ENCODE results near the gene CENPP.
A peak's percentile ranks its signal among the peaks of the same experiment; 100 is the strongest.

The CENPP gene

DNA sequence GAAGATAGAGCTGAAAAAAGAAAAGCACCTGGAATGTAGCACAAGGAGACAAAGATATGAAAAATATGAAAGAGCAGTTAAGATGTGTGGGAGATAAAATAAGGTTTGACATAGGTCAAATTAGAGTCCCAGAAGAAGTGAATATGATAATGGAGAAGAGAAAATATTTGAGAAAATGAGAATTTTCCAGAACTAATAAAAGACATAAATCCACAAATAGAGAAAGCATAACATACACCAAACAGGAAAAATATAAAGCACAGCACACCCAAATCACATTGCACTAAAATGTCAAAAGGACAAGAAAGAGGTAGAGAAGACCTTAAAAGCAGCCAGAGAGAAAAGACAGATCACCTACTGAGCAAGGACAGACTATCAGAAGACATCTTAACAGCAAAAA lies 300.7 kb downstream of the CENPP start:
- TF ChIP-seq, protein P1, sequence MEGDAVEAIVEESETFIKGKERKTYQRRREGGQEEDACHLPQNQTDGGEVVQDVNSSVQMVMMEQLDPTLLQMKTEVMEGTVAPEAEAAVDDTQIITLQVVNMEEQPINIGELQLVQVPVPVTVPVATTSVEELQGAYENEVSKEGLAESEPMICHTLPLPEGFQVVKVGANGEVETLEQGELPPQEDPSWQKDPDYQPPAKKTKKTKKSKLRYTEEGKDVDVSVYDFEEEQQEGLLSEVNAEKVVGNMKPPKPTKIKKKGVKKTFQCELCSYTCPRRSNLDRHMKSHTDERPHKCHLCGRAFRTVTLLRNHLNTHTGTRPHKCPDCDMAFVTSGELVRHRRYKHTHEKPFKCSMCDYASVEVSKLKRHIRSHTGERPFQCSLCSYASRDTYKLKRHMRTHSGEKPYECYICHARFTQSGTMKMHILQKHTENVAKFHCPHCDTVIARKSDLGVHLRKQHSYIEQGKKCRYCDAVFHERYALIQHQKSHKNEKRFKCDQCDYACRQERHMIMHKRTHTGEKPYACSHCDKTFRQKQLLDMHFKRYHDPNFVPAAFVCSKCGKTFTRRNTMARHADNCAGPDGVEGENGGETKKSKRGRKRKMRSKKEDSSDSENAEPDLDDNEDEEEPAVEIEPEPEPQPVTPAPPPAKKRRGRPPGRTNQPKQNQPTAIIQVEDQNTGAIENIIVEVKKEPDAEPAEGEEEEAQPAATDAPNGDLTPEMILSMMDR (IDR thresholded peaks at IDR 0.05; ENCODE audit: low read depth, low read length): no peak
- TF ChIP-seq MYC (IDR thresholded peaks at IDR 0.05; ENCODE audit: low read depth, low read length): no peak
- TF ChIP-seq, protein P2, sequence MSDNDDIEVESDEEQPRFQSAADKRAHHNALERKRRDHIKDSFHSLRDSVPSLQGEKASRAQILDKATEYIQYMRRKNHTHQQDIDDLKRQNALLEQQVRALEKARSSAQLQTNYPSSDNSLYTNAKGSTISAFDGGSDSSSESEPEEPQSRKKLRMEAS (IDR thresholded peaks at IDR 0.05; ENCODE audit: low read depth, low read length): no peak
- TF ChIP-seq POLR2A (IDR thresholded peaks at IDR 0.05; ENCODE audit: extremely low read depth, insufficient read length): no peak
- DNase-seq (ENCODE audit: low read depth): no peak
- H3K4me3 ChIP-seq (ENCODE audit: low read depth, low read length): no peak overlapping the region

DNA sequence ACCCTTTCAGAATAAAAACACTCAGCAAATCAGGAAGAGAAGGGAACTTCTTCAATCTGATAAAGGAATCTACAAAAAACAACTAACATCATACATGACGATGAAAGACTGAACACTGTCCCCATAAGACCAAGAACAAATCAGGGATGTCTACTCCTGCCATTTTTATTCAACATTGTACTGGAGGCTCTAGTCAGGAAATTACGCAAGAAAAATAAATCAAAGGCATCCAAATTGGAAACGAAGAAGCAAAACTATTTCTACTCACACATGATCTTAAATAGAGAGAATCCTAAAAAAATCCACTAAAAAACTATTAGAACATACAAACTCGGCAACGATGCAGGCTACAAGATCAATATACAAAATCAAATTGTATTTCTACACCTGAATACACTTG lies 301.9 kb downstream of the CENPP start:
- TF ChIP-seq, protein P1 (IDR thresholded peaks at IDR 0.05; ENCODE audit: low read depth, low read length): no peak
- TF ChIP-seq, protein P2 (IDR thresholded peaks at IDR 0.05; ENCODE audit: low read depth, low read length): no peak
- TF ChIP-seq POLR2A (IDR thresholded peaks at IDR 0.05; ENCODE audit: extremely low read depth, insufficient read length): no peak
- no peak for TF ChIP-seq MYC (IDR thresholded peaks at IDR 0.05; ENCODE audit: low read depth, low read length)
- DNase-seq (ENCODE audit: low read depth): no peak

DNA sequence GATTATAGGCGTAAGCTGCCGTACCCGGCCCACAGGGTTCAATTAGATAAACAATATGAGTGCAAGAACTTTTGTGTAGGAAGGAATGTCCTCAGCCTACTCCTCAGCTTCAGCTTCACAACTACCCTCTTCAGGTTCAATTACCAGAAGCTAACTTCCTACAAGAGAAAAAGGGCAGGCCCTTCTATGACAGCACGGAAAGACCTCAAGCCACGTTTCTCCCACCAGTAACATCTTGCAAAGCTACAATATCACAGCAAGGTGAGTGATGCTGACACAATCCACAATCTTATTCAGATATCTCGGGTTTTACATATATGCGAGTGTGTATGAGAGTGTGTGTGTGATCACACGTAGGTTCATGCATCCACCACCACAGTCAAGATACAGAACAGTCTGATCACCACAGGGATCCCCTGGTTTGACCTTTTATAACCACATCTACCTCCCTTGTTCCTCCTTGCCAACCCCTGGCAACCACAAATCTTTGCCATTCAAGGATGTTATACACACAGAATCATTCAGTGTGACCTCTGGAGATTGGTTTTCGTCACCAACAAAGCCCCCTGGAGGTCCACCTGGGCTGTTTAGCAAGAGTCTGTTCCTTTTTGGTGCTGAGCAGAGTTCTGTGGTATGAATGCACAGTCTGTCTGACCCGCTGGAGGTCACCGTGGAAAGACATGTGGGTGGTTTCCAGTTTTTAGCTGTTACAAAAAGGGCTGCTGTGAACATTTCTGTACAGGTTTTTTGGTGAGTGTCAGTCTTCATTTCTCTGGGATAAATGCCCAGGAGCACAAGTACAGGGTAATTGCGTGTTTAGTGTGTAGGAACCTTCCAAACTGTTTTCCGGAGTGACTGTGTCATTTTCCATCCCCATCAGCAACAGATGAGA lies 305.9 kb downstream of the CENPP start:
- no peak overlapping the region for H3K4me3 ChIP-seq (ENCODE audit: low read depth, low read length)
- TF ChIP-seq POLR2A (IDR thresholded peaks at IDR 0.05; ENCODE audit: extremely low read depth, insufficient read length) (no peak), MYC (IDR thresholded peaks at IDR 0.05; ENCODE audit: low read depth, low read length) (no peak)
- TF ChIP-seq, protein P2 (IDR thresholded peaks at IDR 0.05; ENCODE audit: low read depth, low read length): no peak
- TF ChIP-seq, protein P1 (IDR thresholded peaks at IDR 0.05; ENCODE audit: low read depth, low read length): no peak
- DNase-seq (ENCODE audit: low read depth): peak; percentile 49

More for the DNA sequence above, 301.9 kb downstream of the CENPP start:
- H3K4me3 ChIP-seq (ENCODE audit: low read depth, low read length): no peak overlapping the region

DNA sequence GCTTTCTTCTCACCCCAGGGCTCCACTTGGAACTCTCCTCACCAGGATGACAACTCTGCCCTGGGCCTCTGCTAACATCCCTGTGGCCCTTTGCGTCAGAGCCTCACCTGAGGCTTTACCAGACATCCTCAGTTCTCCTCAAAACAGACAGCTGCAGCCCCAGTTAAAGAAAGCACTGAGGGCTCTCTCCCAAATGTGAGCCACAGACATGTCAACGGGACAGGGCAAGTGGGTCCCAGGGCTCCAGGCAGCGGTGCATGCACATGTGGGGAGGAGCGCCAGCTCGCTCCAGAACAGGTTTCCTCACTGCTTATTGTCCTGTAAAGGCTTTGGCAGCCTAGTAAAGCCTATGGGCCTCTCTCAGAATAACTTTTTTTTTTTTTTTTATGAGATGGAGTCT lies 306.9 kb downstream of the CENPP start:
- no peak overlapping the region for H3K4me3 ChIP-seq (ENCODE audit: low read depth, low read length)
- TF ChIP-seq, protein P2 (IDR thresholded peaks at IDR 0.05; ENCODE audit: low read depth, low read length): no peak
- TF ChIP-seq POLR2A (IDR thresholded peaks at IDR 0.05; ENCODE audit: extremely low read depth, insufficient read length): no peak
- TF ChIP-seq MYC (IDR thresholded peaks at IDR 0.05; ENCODE audit: low read depth, low read length): no peak
- TF ChIP-seq, protein P1 (IDR thresholded peaks at IDR 0.05; ENCODE audit: low read depth, low read length): no peak
- DNase-seq (ENCODE audit: low read depth): no peak

DNA sequence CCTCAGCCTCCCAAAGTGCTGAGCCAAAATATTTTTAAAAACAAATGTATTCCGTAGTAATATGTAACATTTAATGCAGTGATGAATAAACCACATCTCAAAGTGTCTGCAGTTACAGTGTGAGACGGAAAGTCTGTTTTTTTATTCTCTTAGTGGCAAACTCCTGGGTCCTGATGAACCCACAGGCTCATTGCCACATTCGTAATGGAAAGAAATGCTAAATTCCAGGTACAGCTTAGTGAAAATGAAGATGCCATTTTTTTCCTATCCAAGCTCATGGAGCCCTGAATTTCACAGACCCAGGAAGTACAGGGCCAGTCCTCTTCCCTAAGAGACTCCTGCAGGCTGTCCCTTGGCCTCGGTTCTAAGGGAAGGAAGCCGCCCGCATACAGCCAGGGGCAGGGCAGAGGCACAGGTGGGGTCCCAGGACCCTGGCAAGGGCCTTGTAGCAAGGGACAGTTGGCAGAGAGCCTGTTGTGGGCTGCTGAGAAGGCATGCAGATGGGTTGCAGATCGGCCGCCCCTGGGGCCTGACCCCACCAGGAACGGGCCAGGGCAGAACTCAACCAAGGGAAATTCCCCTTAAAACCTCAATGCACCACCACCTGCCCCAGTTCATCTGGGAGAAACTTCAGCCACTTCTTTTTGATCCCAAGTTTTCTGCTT lies 308.0 kb downstream of the CENPP start:
- no peak overlapping the region for H3K4me3 ChIP-seq (ENCODE audit: low read depth, low read length)
- DNase-seq (ENCODE audit: low read depth): no peak
- TF ChIP-seq MYC (IDR thresholded peaks at IDR 0.05; ENCODE audit: low read depth, low read length) (no peak), POLR2A (IDR thresholded peaks at IDR 0.05; ENCODE audit: extremely low read depth, insufficient read length) (no peak)
- TF ChIP-seq, protein P1 (IDR thresholded peaks at IDR 0.05; ENCODE audit: low read depth, low read length): no peak
- TF ChIP-seq, protein P2 (IDR thresholded peaks at IDR 0.05; ENCODE audit: low read depth, low read length): no peak

All from NB4 (cell line).